ENCODE measurements around the gene SENP3.

SENP3 gene

GRCh38 chr17:7552621-7553051 is 9.1 kb upstream of the SENP3 start (continued):
- TF ChIP-seq TSHZ1 (tag by site-specific recombination; IDR thresholded peaks at IDR 0.05; ENCODE audit: borderline replicate concordance) (no peak), ZBTB7A (tag by site-specific recombination; IDR thresholded peaks at IDR 0.05; ENCODE audit: low read depth) (no peak), ZNF398 (tag by site-specific recombination; IDR thresholded peaks at IDR 0.05) (no peak), TCF7L2 (IDR thresholded peaks at IDR 0.05; ENCODE audit: borderline replicate concordance, low read depth, low read length) (no peak), ZNF335 (tag by site-specific recombination; conservative IDR thresholded peaks at IDR 0.05) (no peak), KLF17 (tag by site-specific recombination; IDR thresholded peaks at IDR 0.05) (no peak), ZNF785 (tag by site-specific recombination; IDR thresholded peaks at IDR 0.05) (no peak), WT1 (tag by site-specific recombination; IDR thresholded peaks at IDR 0.05) (no peak)

GRCh38 chr17:7553356-7553755 is 8.4 kb upstream of the SENP3 start:
- no peaks in the 10 kb centered on the region for H3K9me3 ChIP-seq (ENCODE audit: control insufficient read depth, insufficient read depth, low read depth, low read length)
- H3K4me3 ChIP-seq (ENCODE audit: low read depth, low read length) = no peak overlapping the region
- TF ChIP-seq ZIC2 (tag by site-specific recombination; IDR thresholded peaks at IDR 0.05) (no peak), ZFP41 (tag by site-specific recombination; IDR thresholded peaks at IDR 0.05; ENCODE audit: borderline replicate concordance) (no peak), IKZF3 (tag by site-specific recombination; IDR thresholded peaks at IDR 0.05) (no peak), ZNF521 (tag by site-specific recombination; IDR thresholded peaks at IDR 0.05) (no peak), ZNF530 (tag by site-specific recombination; IDR thresholded peaks at IDR 0.05; ENCODE audit: low read depth) (no peak), ZNF785 (tag by site-specific recombination; IDR thresholded peaks at IDR 0.05) (no peak), EGR2 (tag by site-specific recombination; IDR thresholded peaks at IDR 0.05; ENCODE audit: low read depth) (no peak), ZNF121 (tag by site-specific recombination; IDR thresholded peaks at IDR 0.05) (no peak), ZFHX2 (tag by site-specific recombination; conservative IDR thresholded peaks at IDR 0.05) (no peak), OVOL3 (tag by site-specific recombination; IDR thresholded peaks at IDR 0.05) (no peak), ZNF792 (tag by site-specific recombination; IDR thresholded peaks at IDR 0.05) (no peak), ZNF768 (tag by site-specific recombination; IDR thresholded peaks at IDR 0.05) (no peak)
- H3K27ac ChIP-seq (ENCODE audit: extremely low read depth, low read depth, low read length) = no peak overlapping the region
- peaks cover 2% of the 10 kb centered on the region; the same call in 1 of the 2 replicates for H3K4me1 ChIP-seq (ENCODE audit: control insufficient read depth, insufficient read depth, low read length)
- ChIA-PET CTCF (interaction anchor here (3.5 kb wide), 1 partner anchor 38 kb away, joined by 18 read pairs; no protein-coding TSS in a partner anchor), POLR2A (interaction anchor here (1.1 kb wide), 1 partner anchor 134 kb away, joined by 3 read pairs; the partner anchor contains the start of gene TP53)
- H3K36me3 ChIP-seq (ENCODE audit: control insufficient read depth in 2 of 2, insufficient read depth in 1 of 2, low read length in 2 of 2) = no peaks in the 10 kb centered on the region

Measured in HEK293 (cell line).